GM12878 (cell line): Measurements from ENCODE around the gene PCSK6. TPM values are rescaled to one million over a fixed set of nuclear protein-coding genes. Genes with fewer than 3 reads are reported as not detected.

ENCODE experiments used
- ATAC-seq: fragments of 200-7000 bp; cut with Tn5 transposase; 3 replicates; pipeline ENCODE4 v1.9.1; 2020; ENCODE audit warnings: mild to moderate bottlenecking, moderate library complexity
- BruUV-seq: library from RNA; stranded (reverse); fragments of 400-500 nt; replicated peaks from 2 replicates; lab custom pipeline; 2021; lab: Mats Ljungman, UMichigan
- CTCF ChIA-PET: fragments of 300-600 bp; sonication (Branson Sonifier 250); formaldehyde crosslinking; extraction: SDS; loops from one replicate; lab custom pipeline; 2021; ENCODE audit warnings: inconsistent platforms; lab: Yijun Ruan, JAX
- POLR2A ChIA-PET: fragments of 350-600 bp; formaldehyde crosslinking; extraction: SDS; loops from one replicate; lab custom pipeline; 2021; ENCODE audit warnings: inconsistent platforms; lab: Charles Lee
- RAD21 ChIA-PET: fragments of 300-600 bp; sonication (Branson Sonifier 250); formaldehyde crosslinking; loops from one replicate; lab custom pipeline; 2023; ENCODE audit warnings: antibody characterized with exemption; ENCODE audit not compliant: unreplicated experiment; lab: Charles Lee
- SMC1A ChIA-PET: fragments of 300-600 bp; sonication (Branson Sonifier 250); formaldehyde crosslinking; loops from one replicate; lab custom pipeline; 2023; ENCODE audit not compliant: unreplicated experiment, uncharacterized antibody; lab: Charles Lee
- DNase-seq: peaks from one replicate; pipeline ENCODE4 v3.0.0-alpha.2; 2011; ENCODE audit warnings: low read depth, low spot score
- FAIRE-seq: peaks from 3 replicates; lab custom pipeline; 2011; peaks lifted over from hg19 to GRCh38; lab: Jason Lieb, UNC
- H2AFZ ChIP-seq: 2 replicates; pipeline ENCODE4 v1.6.0; 2011; ENCODE audit warnings: low read depth, low read length, control low read depth; ENCODE audit not compliant: control insufficient read depth
- H3K27ac ChIP-seq: 2 replicates; pipeline ENCODE4 v1.5.1; 2011; ENCODE audit warnings: control low read depth; ENCODE audit not compliant: control insufficient read depth, insufficient read depth
- H3K27me3 ChIP-seq, 2 experiments: replicated peaks in 1 of 2; 2 replicates each; pipeline versions ENCODE4 v1.6.0 to v1.6.1; 2011; ENCODE audit warnings: low read length in 1 of 2; ENCODE audit not compliant: control insufficient read depth in 2 of 2, insufficient read depth in 2 of 2
- H3K36me3 ChIP-seq, 2 experiments: 2 replicates each; pipeline ENCODE4 v1.5.1; 2011; ENCODE audit warnings: low read length in 1 of 2; ENCODE audit not compliant: control insufficient read depth in 2 of 2, insufficient read depth in 2 of 2
- H3K4me1 ChIP-seq: 2 replicates; pipeline ENCODE4 v1.6.1; 2011; ENCODE audit warnings: mild to moderate bottlenecking, low read length, moderate library complexity, mixed read lengths; ENCODE audit not compliant: control insufficient read depth, insufficient read depth
- H3K4me2 ChIP-seq: 2 replicates; pipeline ENCODE4 v1.6.0; 2011; ENCODE audit warnings: control low read depth; ENCODE audit not compliant: control insufficient read depth, insufficient read depth
- H3K4me3 ChIP-seq: fragments of 200-600 bp; sonication (generic); 2 replicates; pipeline ENCODE4 v1.5.1; 2016
- H3K79me2 ChIP-seq: 2 replicates; pipeline ENCODE4 v1.6.0; 2011; ENCODE audit warnings: low read length; ENCODE audit not compliant: control insufficient read depth, insufficient read depth
- H3K9ac ChIP-seq: 2 replicates; pipeline ENCODE4 v1.8.0; 2011; ENCODE audit warnings: low read length, control low read depth, mixed read lengths; ENCODE audit not compliant: control insufficient read depth, insufficient read depth
- H3K9me3 ChIP-seq: replicated peaks from 3 replicates; pipeline ENCODE4 v1.5.1; 2011; ENCODE audit warnings: mild to moderate bottlenecking, low read length; ENCODE audit not compliant: control insufficient read depth, insufficient read depth
- H4K20me1 ChIP-seq: 2 replicates; pipeline ENCODE4 v1.6.0; 2011; ENCODE audit not compliant: control insufficient read depth, insufficient read depth
- BACH1 ChIP-seq: fragments of 450-650 bp; IDR thresholded peaks from 2 replicates; pipeline ENCODE4 v1.6.1; 2017; ENCODE audit warnings: mild to moderate bottlenecking, borderline replicate concordance
- BCL11A ChIP-seq: IDR thresholded peaks from 2 replicates; pipeline ENCODE4 v1.6.1; 2011; ENCODE audit warnings: low read depth, low read length
- CEBPB ChIP-seq, 2 experiments: fragments of 150-350 bp in 1 of 2; IDR thresholded peaks; 2 replicates each; pipeline ENCODE4 v1.6.1; 2012 to 2014; ENCODE audit warnings: low read depth in 2 of 2, low read length in 2 of 2, borderline replicate concordance in 1 of 2, inconsistent platforms in 1 of 2
- CREM ChIP-seq: IDR thresholded peaks from 2 replicates; pipeline ENCODE4 v1.6.1; 2014; ENCODE audit warnings: antibody characterized with exemption, low read depth
- EP300 ChIP-seq, 2 experiments: fragments of 150-350 bp in 1 of 2; IDR thresholded peaks; 2 replicates each; pipeline ENCODE4 v1.6.1; 2011 to 2012; ENCODE audit warnings: low read depth in 2 of 2, low read length in 2 of 2, borderline replicate concordance in 1 of 2, improper control_type of control experiment in 1 of 2, inconsistent platforms in 1 of 2; ENCODE audit not compliant: control insufficient read depth in 1 of 2
- IKZF2 ChIP-seq, 2 experiments: fragments of 450-650 bp; IDR thresholded peaks; 2 replicates each; pipeline ENCODE4 v1.6.1; 2017; ENCODE audit warnings: mild to moderate bottlenecking in 2 of 2, moderate library complexity in 2 of 2
- KLF5 ChIP-seq: fragments of 450-650 bp; IDR thresholded peaks from 2 replicates; pipeline ENCODE4 v1.6.1; 2014; ENCODE audit warnings: mild to moderate bottlenecking; ENCODE audit not compliant: partially characterized antibody
- PAX5 ChIP-seq: IDR thresholded peaks from 2 replicates; pipeline ENCODE4 v1.6.1; 2011; ENCODE audit warnings: low read depth, low read length, borderline replicate concordance
- RUNX3 ChIP-seq: IDR thresholded peaks from 2 replicates; pipeline ENCODE4 v1.6.1; 2012; ENCODE audit warnings: low read length, inconsistent platforms
- SMARCA5 ChIP-seq: fragments of 450-650 bp; IDR thresholded peaks from 2 replicates; pipeline ENCODE4 v1.6.1; 2017; ENCODE audit warnings: mild to moderate bottlenecking
- SP1 ChIP-seq: IDR thresholded peaks from one replicate; pipeline ENCODE4 v1.6.1; 2011; ENCODE audit warnings: low read depth, low read length
- SPI1 ChIP-seq: IDR thresholded peaks from 2 replicates; pipeline ENCODE4 v1.6.1; 2011; ENCODE audit warnings: low read depth, mild to moderate bottlenecking, low read length, moderate library complexity, borderline replicate concordance; ENCODE audit not compliant: insufficient read depth
- SUZ12 ChIP-seq: fragments of 200-600 bp; sonication (generic); IDR thresholded peaks from one replicate; pipeline ENCODE4 v1.6.1; 2018; ENCODE audit warnings: antibody characterized with exemption, mild to moderate bottlenecking; ENCODE audit not compliant: unreplicated experiment
- YY1 ChIP-seq: IDR thresholded peaks from 2 replicates; pipeline ENCODE4 v1.6.1; 2011; ENCODE audit warnings: low read depth, mild to moderate bottlenecking, low read length
- ZNF217 ChIP-seq: fragments of 450-650 bp; IDR thresholded peaks from 2 replicates; pipeline ENCODE4 v1.6.1; 2017; ENCODE audit warnings: antibody characterized with exemption, mild to moderate bottlenecking
- WGBS: methylation state at CpG from one replicate; pipeline ENCODE4 v1.1.6; 2016; ENCODE audit warnings: low lambda C conversion rate; ENCODE audit not compliant: insufficient replicate concordance, insufficient coverage; ENCODE audit errors: missing lambda C conversion rate; 5-methylcytosine and 5-hydroxymethylcytosine counted together
- in situ Hi-C: fragments of 300-500 bp; cut with MboI; formaldehyde crosslinking; loops from 9 replicates; pipeline ENCODE4 v1.14.3; 2018; ENCODE audit warnings: mixed read lengths
- intact Hi-C: fragments of 100-400 bp; cut with micrococcal nuclease; formaldehyde crosslinking; loops from one replicate; pipeline ENCODE4 v1.14.2; 2022; ENCODE audit not compliant: unreplicated experiment
- polyA plus RNA-seq, 11 experiments: library from polyadenylated mRNA; depleted of rRNA in 4 of 11; unstranded in 6 of 11; stranded (reverse) in 5 of 11; fragments of >200 nt; fragmentation: Nextera tagmentation in 4 of 11; fragmentation: Illumina TruSeq in 1 of 11; extraction: Ambion mirVana in 4 of 11; extraction: Trizol in 1 of 11; gene quantifications; 1 replicate in 1 of 11; 2 replicates in 10 of 11; pipeline versions ENCODE4 v1.2.1 to v1.2.3, GENCODE V29; 2011 to 2016; ENCODE audit warnings: inconsistent platforms in 2 of 11, missing spikeins in 2 of 11, low read depth in 1 of 11
- total RNA-seq, 4 experiments: library from RNA; depleted of rRNA in 3 of 4; stranded (reverse); fragments of >200 nt in 3 of 4; fragmentation: Illumina TruSeq in 1 of 4; extraction: Trizol in 1 of 4; gene quantifications; 2 replicates each; pipeline versions ENCODE4 v1.2.1 to v1.2.3, GENCODE V29; 2013 to 2021
- TF ChIP-seq, protein P1 (sequence below): fragments of 450-650 bp; IDR thresholded peaks from 2 replicates; pipeline ENCODE4 v1.6.1; 2017; ENCODE audit warnings: mild to moderate bottlenecking, low read depth, inconsistent platforms; ENCODE audit not compliant: poor library complexity, severe bottlenecking
- TF ChIP-seq, protein P2 (sequence below): fragments of 150-350 bp; IDR thresholded peaks from 2 replicates; pipeline ENCODE4 v1.6.1; 2014; ENCODE audit warnings: mild to moderate bottlenecking, low read depth, low read length

The PCSK6 gene
- total and polyA plus RNA-seq, 10 of the 15 experiments (the other 5 are each of a cell fraction or from before 2014, with no cell fraction given), result 0.19 to 0.67 (median 0.25) TPM; not detected in 4

DNA sequence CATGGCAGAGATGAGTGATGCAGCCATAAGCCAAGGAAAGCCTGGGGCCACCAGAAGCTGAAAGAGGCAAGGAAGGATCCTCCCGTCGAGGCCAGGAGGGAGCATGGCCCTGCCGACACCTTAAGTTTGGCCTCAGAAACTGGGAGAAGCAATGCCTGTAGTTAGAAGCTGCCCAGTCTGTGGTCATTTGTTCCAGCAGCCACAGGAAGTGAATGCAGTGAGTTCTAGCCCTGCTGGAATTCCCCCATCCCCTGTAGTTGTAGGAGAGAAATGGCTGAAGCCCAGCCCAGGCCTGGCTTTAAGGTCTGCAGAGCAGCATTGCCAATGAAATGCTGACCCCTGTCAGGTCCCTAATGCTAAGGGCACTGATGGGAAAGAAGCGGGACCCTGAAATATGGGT, 225.5 kb downstream of the PCSK6 start:
- peak; percentile 73 for ATAC-seq
- ChIA-PET CTCF (interaction anchor here (0.9 to 4.8 kb wide), 4 partner anchors 11 to 248 kb away, joined by 3 to 18 read pairs (median 8); no protein-coding TSS in a partner anchor), SMC1A (interaction anchor here (1.0 to 6.5 kb wide), 6 partner anchors 11 to 378 kb away, joined by 3 to 41 read pairs (median 4); partner anchors contain the start of gene SNRPA1), POLR2A (interaction anchor here (0.7 to 2.0 kb wide), 2 partner anchors 11 to 337 kb away, joined by 3 to 7 read pairs; no protein-coding TSS in a partner anchor), RAD21 (interaction anchor here (0.9 to 1.3 kb wide), 3 partner anchors 12 to 104 kb away, joined by 3 to 4 read pairs (median 3); no protein-coding TSS in a partner anchor)
- FAIRE-seq, result no peak
- H3K4me1 ChIP-seq, result peaks cover 28% of the 10 kb centered on the region
- 92% methylated on average over 4 of the region's 4 CpGs for WGBS
- no peak overlapping the region for H3K4me3 ChIP-seq
- peak overlapping the region; percentile 66 for H3K27ac ChIP-seq
- H3K4me2 ChIP-seq, result peak overlapping the region; percentile 40; the same call in 1 of the 2 replicates
- peak; percentile 45 for DNase-seq
- H3K27me3 ChIP-seq, result no peaks in the 10 kb centered on the region
- H3K36me3 ChIP-seq, result no peaks in the 10 kb centered on the region; a peak in 1 of 4 replicates
- intact Hi-C loops (no loop called here), in situ Hi-C loops (loop anchor here (5.0 to 10.0 kb wide), 4 partner anchors 177 to 649 kb away; no protein-coding TSS in a partner anchor)
- H3K9ac ChIP-seq, result no peak overlapping the region
- H3K79me2 ChIP-seq, result no peaks in the 10 kb centered on the region
- no peaks in the 10 kb centered on the region for H4K20me1 ChIP-seq
- H2AFZ ChIP-seq, result peak overlapping the region; percentile 20; the same call in 1 of the 2 replicates
- no TSS peak for BruUV-seq
- no peaks in the 10 kb centered on the region for H3K9me3 ChIP-seq
- TF ChIP-seq IKZF2 (IDR thresholded peaks at IDR 0.05), result peak; percentile 48 to 53; a peak in 3 of 4 replicates
- peak; percentile 74; the same call in 1 of the 2 replicates for TF ChIP-seq YY1
- TF ChIP-seq PAX5, result 0 out of 2 replicates have a peak, but pooled peaks have one; percentile 45
- peak in 1 of 2 experiments; percentile 26; a peak in 1 of 4 replicates for TF ChIP-seq EP300 (IDR thresholded peaks at IDR 0.05; ENCODE audit: borderline replicate concordance in 1 of 2, control insufficient read depth in 1 of 2, low read depth in 2 of 2, low read length in 2 of 2)
- TF ChIP-seq CEBPB (IDR thresholded peaks at IDR 0.05; ENCODE audit: borderline replicate concordance in 1 of 2, low read depth in 2 of 2, low read length in 2 of 2), result no peak
- TF ChIP-seq, protein P1, sequence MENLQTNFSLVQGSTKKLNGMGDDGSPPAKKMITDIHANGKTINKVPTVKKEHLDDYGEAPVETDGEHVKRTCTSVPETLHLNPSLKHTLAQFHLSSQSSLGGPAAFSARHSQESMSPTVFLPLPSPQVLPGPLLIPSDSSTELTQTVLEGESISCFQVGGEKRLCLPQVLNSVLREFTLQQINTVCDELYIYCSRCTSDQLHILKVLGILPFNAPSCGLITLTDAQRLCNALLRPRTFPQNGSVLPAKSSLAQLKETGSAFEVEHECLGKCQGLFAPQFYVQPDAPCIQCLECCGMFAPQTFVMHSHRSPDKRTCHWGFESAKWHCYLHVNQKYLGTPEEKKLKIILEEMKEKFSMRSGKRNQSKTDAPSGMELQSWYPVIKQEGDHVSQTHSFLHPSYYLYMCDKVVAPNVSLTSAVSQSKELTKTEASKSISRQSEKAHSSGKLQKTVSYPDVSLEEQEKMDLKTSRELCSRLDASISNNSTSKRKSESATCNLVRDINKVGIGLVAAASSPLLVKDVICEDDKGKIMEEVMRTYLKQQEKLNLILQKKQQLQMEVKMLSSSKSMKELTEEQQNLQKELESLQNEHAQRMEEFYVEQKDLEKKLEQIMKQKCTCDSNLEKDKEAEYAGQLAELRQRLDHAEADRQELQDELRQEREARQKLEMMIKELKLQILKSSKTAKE, result peak; percentile 26
- TF ChIP-seq BACH1, result 0 out of 2 replicates have a peak, but pooled peaks have one; percentile 33
- no peak for TF ChIP-seq SUZ12
- TF ChIP-seq, protein P2, sequence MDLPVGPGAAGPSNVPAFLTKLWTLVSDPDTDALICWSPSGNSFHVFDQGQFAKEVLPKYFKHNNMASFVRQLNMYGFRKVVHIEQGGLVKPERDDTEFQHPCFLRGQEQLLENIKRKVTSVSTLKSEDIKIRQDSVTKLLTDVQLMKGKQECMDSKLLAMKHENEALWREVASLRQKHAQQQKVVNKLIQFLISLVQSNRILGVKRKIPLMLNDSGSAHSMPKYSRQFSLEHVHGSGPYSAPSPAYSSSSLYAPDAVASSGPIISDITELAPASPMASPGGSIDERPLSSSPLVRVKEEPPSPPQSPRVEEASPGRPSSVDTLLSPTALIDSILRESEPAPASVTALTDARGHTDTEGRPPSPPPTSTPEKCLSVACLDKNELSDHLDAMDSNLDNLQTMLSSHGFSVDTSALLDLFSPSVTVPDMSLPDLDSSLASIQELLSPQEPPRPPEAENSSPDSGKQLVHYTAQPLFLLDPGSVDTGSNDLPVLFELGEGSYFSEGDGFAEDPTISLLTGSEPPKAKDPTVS, result no peak
- TF ChIP-seq SMARCA5, result peak; percentile 59; the same call in 1 of the 2 replicates
- TF ChIP-seq SP1, result peak; percentile 26
- TF ChIP-seq ZNF217, result no peak
- peak; percentile 76 for TF ChIP-seq RUNX3
- peak; percentile 10; the same call in 1 of the 2 replicates for TF ChIP-seq SPI1
- no peak for TF ChIP-seq CREM
- TF ChIP-seq KLF5, result peak; percentile 38
- 0 out of 2 replicates have a peak, but pooled peaks have one; percentile 15 for TF ChIP-seq BCL11A
